GM10266 (cell line): ENCODE measurements around the gene MAML2.

ENCODE experiments used
- DNase-seq: peaks from one replicate; pipeline ENCODE4 v3.0.0; 2012; ENCODE audit errors: extremely low spot score
- CTCF ChIP-seq: IDR thresholded peaks from 2 replicates; pipeline ENCODE4 v1.5.1; 2012; ENCODE audit warnings: mild to moderate bottlenecking, low read depth; ENCODE audit not compliant: control insufficient read depth, insufficient read depth; ENCODE audit errors: missing control alignments

The MAML2 gene

DNA sequence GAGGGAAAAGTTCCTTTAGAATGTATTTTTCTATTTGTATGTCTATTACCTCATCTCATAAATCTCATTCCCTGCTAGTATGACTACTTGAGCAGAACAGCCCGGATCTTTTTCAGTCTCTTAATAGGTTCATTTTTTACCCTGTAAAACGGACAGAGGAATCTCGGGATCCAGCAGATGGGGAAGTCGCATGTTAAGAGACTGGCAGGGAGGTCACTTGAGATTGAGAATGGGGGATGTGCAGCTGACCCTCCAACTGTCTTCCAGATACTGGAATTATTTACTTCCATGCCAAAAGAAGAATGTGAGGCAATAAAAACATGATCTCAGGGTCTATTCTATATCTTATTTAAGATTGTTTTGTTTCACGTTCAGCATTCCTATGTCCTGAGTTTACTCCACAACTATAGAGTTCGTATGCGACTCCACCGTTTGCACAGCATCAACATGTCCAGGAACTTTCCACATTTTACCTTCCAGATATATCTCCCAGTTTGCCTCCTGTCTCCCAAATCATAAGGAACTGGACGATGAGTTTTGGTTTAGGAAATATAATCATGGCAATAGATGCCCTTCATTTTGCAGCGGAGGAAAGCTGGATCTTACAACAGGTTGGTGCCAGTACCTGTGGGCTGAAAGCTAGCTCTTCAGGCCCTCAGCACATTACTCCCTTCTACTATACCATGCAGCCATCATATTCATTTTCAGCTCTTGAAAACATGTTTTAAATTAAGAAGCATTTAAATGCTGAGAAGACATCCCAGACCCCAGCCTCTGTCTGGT, 181.5 kb downstream of the MAML2 start:
- TF ChIP-seq CTCF: no peak
- DNase-seq: no peak

- TF ChIP-seq CTCF: no peak
- no peak for DNase-seq
Measured at GRCh38 chr11:96160732-96161306, 182.2 kb downstream of the MAML2 start.

GRCh38 chr11:96159968-96160367, 183.0 kb downstream of the MAML2 start:
- no peak for DNase-seq
- TF ChIP-seq CTCF: no peak

DNA sequence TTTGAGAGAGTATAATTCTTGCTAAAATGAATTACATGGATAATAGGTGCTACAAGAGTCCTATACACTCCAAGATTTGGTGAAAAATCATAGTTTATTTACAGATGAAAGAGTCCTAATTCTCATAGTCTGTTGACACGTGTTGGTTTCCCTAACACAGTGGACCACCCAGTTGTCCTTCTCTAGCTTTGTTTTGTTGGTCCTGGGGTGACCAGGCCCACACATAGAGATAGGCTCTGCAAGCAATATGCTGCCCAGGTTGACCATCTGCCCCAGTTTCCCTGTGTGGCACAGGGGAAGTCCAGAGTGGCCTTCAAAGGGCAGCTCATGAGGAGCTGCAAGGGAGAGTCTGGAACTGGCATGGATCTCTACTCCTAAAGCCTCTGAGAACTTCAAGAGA, 184.9 kb downstream of the MAML2 start:
- TF ChIP-seq CTCF: no peak
- DNase-seq: no peak

DNA sequence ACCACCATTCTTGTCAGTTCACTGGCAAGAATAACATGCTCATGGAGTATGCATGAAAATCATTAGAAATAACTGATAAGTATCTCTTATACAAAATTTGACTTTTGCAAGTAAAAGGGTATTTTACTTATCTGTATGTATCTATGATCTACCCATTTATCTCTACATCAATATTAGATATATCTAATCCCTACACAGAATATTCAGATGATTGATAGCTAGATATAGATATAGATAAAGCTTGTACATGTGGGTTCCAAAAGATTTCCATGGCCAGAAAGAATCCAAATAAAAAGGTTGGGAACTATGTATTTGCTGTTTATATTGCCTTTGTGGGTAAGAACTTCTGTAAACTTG, 185.5 kb downstream of the MAML2 start:
- no peak for DNase-seq
- TF ChIP-seq CTCF: no peak

DNA sequence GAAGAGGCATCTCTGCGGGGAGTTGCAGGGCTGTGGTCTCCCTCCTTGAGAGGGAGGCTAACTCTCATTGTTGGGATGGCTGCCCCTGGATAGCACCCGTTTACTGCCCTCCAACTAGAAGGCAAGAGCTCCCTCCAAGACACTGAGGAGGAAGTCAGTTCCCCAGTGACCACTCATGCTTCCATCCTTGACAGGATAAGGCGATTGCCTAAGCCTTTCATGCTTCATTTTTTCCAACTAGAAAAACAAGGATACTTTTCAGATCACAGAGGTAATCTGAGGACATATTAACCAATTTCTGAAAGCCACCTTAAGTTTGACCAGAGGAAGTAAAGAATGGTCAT, 186.6 kb downstream of the MAML2 start:
- no peak for TF ChIP-seq CTCF
- DNase-seq: no peak

DNA sequence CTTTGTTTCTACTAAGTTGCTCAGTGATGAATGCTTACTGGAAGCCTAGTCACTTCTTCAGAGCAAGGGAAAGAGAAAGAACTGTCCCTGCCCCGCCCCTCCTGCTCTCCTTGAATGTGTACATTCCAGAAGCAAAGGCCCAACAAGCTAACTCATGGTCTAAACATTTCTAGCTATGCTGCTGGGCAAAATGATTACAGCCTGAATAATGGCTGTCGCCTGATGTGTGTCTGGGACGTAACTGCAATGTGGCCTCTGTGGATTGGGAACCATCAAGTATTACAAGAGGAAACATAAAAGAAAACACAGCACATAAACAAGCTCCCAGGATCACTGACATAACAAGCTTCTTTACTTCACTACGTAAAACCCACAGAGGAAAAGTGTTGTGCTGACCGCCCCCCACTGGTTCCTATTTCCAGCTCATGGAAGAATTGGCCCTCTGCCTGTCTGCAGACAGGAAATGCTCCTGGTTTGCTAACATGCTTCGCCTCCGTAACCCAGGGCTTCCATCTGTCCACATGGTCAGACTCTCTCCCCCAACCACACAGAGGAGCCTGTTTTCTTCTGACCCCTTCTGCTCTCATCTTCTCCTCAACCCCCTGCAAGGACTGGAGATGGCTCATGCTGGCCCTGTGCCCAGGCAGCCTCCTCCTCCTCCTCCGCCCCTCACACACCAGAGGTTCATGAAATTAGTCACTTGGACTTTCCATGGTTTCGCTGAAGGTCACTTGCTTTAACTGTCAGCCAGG, 187.2 kb downstream of the MAML2 start:
- DNase-seq: peak; percentile 61
- TF ChIP-seq CTCF: peak; percentile 26
